H9 (cell line): ENCODE measurements around the gene CERS5. TPM values are rescaled to one million over a fixed set of nuclear protein-coding genes. Genes with fewer than 3 reads are reported as not detected.

Experiments
- DNase-seq: peaks from one replicate; pipeline ENCODE4 v3.0.0-alpha.2; 2017
- H2AFZ ChIP-seq: one replicate; pipeline ENCODE4 v1.6.1; 2013; ENCODE audit warnings: mild to moderate bottlenecking, low read length, control low read depth, moderate library complexity
- H2AK5ac ChIP-seq: 2 replicates; pipeline ENCODE4 v1.6.1; 2013; ENCODE audit warnings: low read length, control low read depth, mixed read lengths; ENCODE audit not compliant: insufficient read length
- H2BK120ac ChIP-seq: one replicate; pipeline ENCODE4 v1.6.1; 2013; ENCODE audit warnings: low read depth, mild to moderate bottlenecking, low read length, control low read depth, inconsistent platforms; ENCODE audit not compliant: poor library complexity, severe bottlenecking
- H2BK12ac ChIP-seq: 2 replicates; pipeline ENCODE4 v1.6.1; 2013; ENCODE audit warnings: low read length, control low read depth, mixed read lengths, low read depth; ENCODE audit not compliant: insufficient read length
- H2BK15ac ChIP-seq: 2 replicates; pipeline ENCODE4 v1.6.1; 2013; ENCODE audit warnings: low read depth, low read length, control low read depth
- H2BK20ac ChIP-seq: one replicate; pipeline ENCODE4 v1.6.1; 2013; ENCODE audit warnings: low read depth, mild to moderate bottlenecking, low read length, control low read depth, inconsistent platforms; ENCODE audit not compliant: poor library complexity, severe bottlenecking
- H2BK5ac ChIP-seq: 2 replicates; pipeline ENCODE4 v1.6.1; 2013; ENCODE audit warnings: low read length, control low read depth, mixed read lengths; ENCODE audit not compliant: insufficient read length
- H3K14ac ChIP-seq: 2 replicates; pipeline ENCODE4 v1.6.1; 2013; ENCODE audit warnings: low read length, control low read depth; ENCODE audit not compliant: insufficient read depth
- H3K18ac ChIP-seq: 2 replicates; pipeline ENCODE4 v1.6.1; 2013; ENCODE audit warnings: low read depth, mild to moderate bottlenecking, mixed read lengths, low read length, control low read depth; ENCODE audit not compliant: insufficient read length
- H3K23ac ChIP-seq: 2 replicates; pipeline ENCODE4 v1.6.1; 2013; ENCODE audit warnings: low read length, control low read depth, mixed read lengths, low read depth; ENCODE audit not compliant: insufficient read length
- H3K23me2 ChIP-seq: 2 replicates; pipeline ENCODE4 v1.6.1; 2013; ENCODE audit warnings: low read depth, mild to moderate bottlenecking, mixed read lengths, low read length, control low read depth; ENCODE audit not compliant: insufficient read length, poor library complexity, severe bottlenecking
- H3K27ac ChIP-seq: 2 replicates; pipeline ENCODE4 v1.5.1; 2013; ENCODE audit warnings: low read length, control low read depth, mixed read lengths, low read depth; ENCODE audit not compliant: insufficient read length
- H3K27me3 ChIP-seq: 2 replicates; pipeline ENCODE4 v1.6.1; 2013; ENCODE audit warnings: low read length, control low read depth, inconsistent platforms; ENCODE audit not compliant: insufficient read depth
- H3K4ac ChIP-seq: 2 replicates; pipeline ENCODE4 v1.6.1; 2013; ENCODE audit warnings: low read depth, mild to moderate bottlenecking, control low read depth, inconsistent platforms, low read length, moderate library complexity
- H3K4me1 ChIP-seq: 2 replicates; pipeline ENCODE4 v1.6.1; 2013; ENCODE audit warnings: low read length, control low read depth, inconsistent platforms; ENCODE audit not compliant: insufficient read depth
- H3K4me2 ChIP-seq: 2 replicates; pipeline ENCODE4 v1.6.1; 2013; ENCODE audit warnings: low read length, control low read depth, mixed read lengths; ENCODE audit not compliant: insufficient read length, insufficient read depth
- H3K56ac ChIP-seq: 2 replicates; pipeline ENCODE4 v1.6.1; 2013; ENCODE audit warnings: low read depth, mild to moderate bottlenecking, mixed read lengths, low read length, control low read depth; ENCODE audit not compliant: insufficient read length
- H3K79me1 ChIP-seq: 2 replicates; pipeline ENCODE4 v1.6.1; 2013; ENCODE audit warnings: low read depth, mild to moderate bottlenecking, moderate library complexity, low read length, control low read depth, inconsistent platforms; ENCODE audit not compliant: insufficient read depth, poor library complexity, severe bottlenecking
- H3K79me2 ChIP-seq: 2 replicates; pipeline ENCODE4 v1.6.1; 2013; ENCODE audit warnings: low read length, control low read depth, inconsistent platforms; ENCODE audit not compliant: insufficient read depth
- H3K9ac ChIP-seq: 2 replicates; pipeline ENCODE4 v1.6.1; 2013; ENCODE audit warnings: low read length, control low read depth, mixed read lengths; ENCODE audit not compliant: insufficient read length; ENCODE audit errors: extremely low read depth
- H3K9me3 ChIP-seq: one replicate; pipeline ENCODE4 v1.6.1; 2013; ENCODE audit warnings: low read depth, low read length, inconsistent platforms; ENCODE audit not compliant: control insufficient read depth
- H3T11ph ChIP-seq: one replicate; pipeline ENCODE4 v1.6.1; 2013; ENCODE audit warnings: mild to moderate bottlenecking, low read length, control low read depth, inconsistent platforms
- H4K20me1 ChIP-seq: one replicate; pipeline ENCODE4 v1.6.1; 2013; ENCODE audit not compliant: control insufficient read depth, insufficient read length, insufficient read depth
- H4K5ac ChIP-seq: 2 replicates; pipeline ENCODE4 v1.6.1; 2013; ENCODE audit warnings: low read depth, mild to moderate bottlenecking, mixed read lengths, low read length, control low read depth; ENCODE audit not compliant: insufficient read length
- H4K8ac ChIP-seq: replicated peaks from 2 replicates; pipeline ENCODE4 v1.6.1; 2013; ENCODE audit warnings: low read length, control low read depth, mixed read lengths, low read depth; ENCODE audit not compliant: insufficient read length
- H4K91ac ChIP-seq: 2 replicates; pipeline ENCODE4 v1.6.1; 2013; ENCODE audit warnings: low read depth, mild to moderate bottlenecking, moderate library complexity, mixed read lengths, low read length, control low read depth; ENCODE audit not compliant: insufficient read length
- H3K27ac Mint-ChIP-seq, 3 experiments: 2 replicates in 2 of 3; 3 replicates in 1 of 3; pipeline ENCODE4 v1.8.0; 2020 to 2021; ENCODE audit warnings: mixed read lengths in 3 of 3, mild to moderate bottlenecking in 1 of 3, moderate library complexity in 1 of 3
- H3K27me3 Mint-ChIP-seq: 2 replicates; pipeline ENCODE4 v1.8.0; 2021; ENCODE audit warnings: low read depth, mild to moderate bottlenecking, moderate library complexity, mixed read lengths
- H3K36me3 Mint-ChIP-seq, 3 experiments: 2 replicates in 2 of 3; 3 replicates in 1 of 3; pipeline ENCODE4 v1.8.0; 2020 to 2021; ENCODE audit warnings: low read depth in 3 of 3, mixed read lengths in 3 of 3; ENCODE audit not compliant: insufficient read depth in 1 of 3
- H3K4me1 Mint-ChIP-seq, 2 experiments: 2 replicates each; pipeline ENCODE4 v1.8.0; 2020; ENCODE audit warnings: mixed read lengths in 2 of 2
- H3K4me3 Mint-ChIP-seq, 2 experiments: 2 replicates in 1 of 2; 3 replicates in 1 of 2; pipeline ENCODE4 v1.8.0; 2020 to 2021; ENCODE audit warnings: mild to moderate bottlenecking in 2 of 2, mixed read lengths in 2 of 2, moderate library complexity in 1 of 2
- H3K9me3 Mint-ChIP-seq, 2 experiments: 2 replicates in 1 of 2; 3 replicates in 1 of 2; pipeline ENCODE4 v1.8.0; 2020; ENCODE audit warnings: mild to moderate bottlenecking in 2 of 2, mixed read lengths in 2 of 2, moderate library complexity in 1 of 2
- CTCF ChIP-seq: fragments of 200-600 bp; sonication (generic); conservative IDR thresholded peaks from 3 replicates; pipeline ENCODE4 v1.8.0; 2021; ENCODE audit warnings: antibody characterized with exemption, mild to moderate bottlenecking
- WGBS: extraction: QIAGEN DNeasy Blood & Tissue Kit; methylation state at CpG from one replicate; pipeline ENCODE4 v1.1.7; 2013; ENCODE audit warnings: missing lambda C conversion rate, low lambda C conversion rate, mixed read lengths; ENCODE audit not compliant: insufficient read length; ENCODE audit errors: extremely low coverage; 5-methylcytosine and 5-hydroxymethylcytosine counted together
- total RNA-seq: library from RNA; stranded (reverse); gene quantifications from 2 replicates; pipeline ENCODE4 v1.2.1, GENCODE V29; 2021

Gene CERS5
- total RNA-seq, 1 experiment from 2014 or later = 68.8 TPM

- no peak for TF ChIP-seq CTCF
- H3K4ac ChIP-seq = no peak overlapping the region
- peaks cover 0 to 7% of the 10 kb centered on the region in 2 experiments; a peak in 2 of 4 replicates for H3K4me1 Mint-ChIP-seq
- H4K5ac ChIP-seq = no peak overlapping the region
- H3K27ac ChIP-seq = no peak overlapping the region
- no peak overlapping the region for H3K18ac ChIP-seq
- H4K8ac ChIP-seq = no peak overlapping the region
- WGBS = no CpG with 5 or more reads among the region's 6 CpGs
- H3K14ac ChIP-seq = no peak overlapping the region
- no peak overlapping the region for H3K9ac ChIP-seq
- H3K27me3 Mint-ChIP-seq = no peaks in the 10 kb centered on the region
- H3K79me1 ChIP-seq = no peaks in the 10 kb centered on the region
- no peak overlapping the region for H3K56ac ChIP-seq
- H3K4me1 ChIP-seq = no peaks in the 10 kb centered on the region
- no peaks in the 10 kb centered on the region for H4K20me1 ChIP-seq
- H2BK15ac ChIP-seq = no peak overlapping the region
- no peak overlapping the region for H2AFZ ChIP-seq
- H3K9me3 ChIP-seq = no peaks in the 10 kb centered on the region
- H4K91ac ChIP-seq = no peak overlapping the region
- no peak overlapping the region for H2BK5ac ChIP-seq
- H3K9me3 Mint-ChIP-seq = no peaks in the 10 kb centered on the region
- no peak for DNase-seq
- H3K23me2 ChIP-seq = no peaks in the 10 kb centered on the region
- H2AK5ac ChIP-seq = no peak overlapping the region
- H3K4me3 Mint-ChIP-seq = no peak overlapping the region
- H3K27me3 ChIP-seq = no peaks in the 10 kb centered on the region
- no peak overlapping the region for H2BK12ac ChIP-seq
- H3K27ac Mint-ChIP-seq = peak overlapping the region in 1 of 3 experiments; percentile 28; a peak in 4 of 7 replicates
- H3K23ac ChIP-seq = no peak overlapping the region
- H3T11ph ChIP-seq = no peak overlapping the region
- peaks cover 0 to 5% (median 2%) of the 10 kb centered on the region in 3 experiments; a peak in 2 of 7 replicates for H3K36me3 Mint-ChIP-seq
- no peak overlapping the region for H2BK120ac ChIP-seq
- no peak overlapping the region for H2BK20ac ChIP-seq
- no peak overlapping the region for H3K4me2 ChIP-seq
- H3K79me2 ChIP-seq = peaks cover 4% of the 10 kb centered on the region; the same call in 1 of the 2 replicates
Observed at GRCh38 chr12:50211392-50212070, 44.4 kb upstream of the CERS5 start.
